ENCODE results near the gene ZMYM4. TPM values are rescaled to one million over a fixed set of nuclear protein-coding genes. Genes with fewer than 3 reads are reported as not detected.

The ZMYM4 gene
- total RNA-seq, 1 experiment from 2014 or later, result 60.3 TPM

- ChIA-PET POLR2A (no interaction called here), CTCF (interaction anchor here (0.9 kb wide), 1 partner anchor 122 kb away, joined by 3 read pairs; no protein-coding TSS in a partner anchor)
- no peaks in the 10 kb centered on the region for H3K27me3 Mint-ChIP-seq (ENCODE audit: low read depth)
- H3K27ac Mint-ChIP-seq, result no peak overlapping the region
- H3K9me3 Mint-ChIP-seq, result no peaks in the 10 kb centered on the region
- H3K36me3 Mint-ChIP-seq, result peaks cover 24% of the 10 kb centered on the region
- H3K4me3 Mint-ChIP-seq, result no peak overlapping the region
- TF ChIP-seq NFATC4 (CRISPR knock-in tag; IDR thresholded peaks at IDR 0.05) (no peak), FOXP1 (CRISPR knock-in tag; IDR thresholded peaks at IDR 0.05; ENCODE audit: borderline replicate concordance) (no peak), SMAD4 (CRISPR knock-in tag; IDR thresholded peaks at IDR 0.05) (no peak), MAX (CRISPR knock-in tag; IDR thresholded peaks at IDR 0.05) (no peak), KAT7 (CRISPR knock-in tag; IDR thresholded peaks at IDR 0.05; ENCODE audit: borderline replicate concordance) (no peak), CDX4 (CRISPR knock-in tag; IDR thresholded peaks at IDR 0.05; ENCODE audit: borderline replicate concordance) (no peak), ZBTB21 (CRISPR knock-in tag; IDR thresholded peaks at IDR 0.05; ENCODE audit: borderline replicate concordance) (no peak), E2F4 (CRISPR knock-in tag; IDR thresholded peaks at IDR 0.05; ENCODE audit: borderline replicate concordance, low read depth) (no peak)
- ATAC-seq, result no peak
- peaks cover 23% of the 10 kb centered on the region for H3K4me1 Mint-ChIP-seq
- DNase-seq (ENCODE audit: low spot score), result no peak
Observed at GRCh38 chr1:35428360-35428759, 159.9 kb downstream of the ZMYM4 start.

GRCh38 chr1:35430762-35431161 is 162.3 kb downstream of the ZMYM4 start:
- H3K4me3 Mint-ChIP-seq, result no peak overlapping the region
- no peaks in the 10 kb centered on the region for H3K9me3 Mint-ChIP-seq
- ChIA-PET POLR2A (no interaction called here), CTCF (no interaction called here)
- peaks cover 40% of the 10 kb centered on the region for H3K36me3 Mint-ChIP-seq
- ATAC-seq, result no peak
- peaks cover 20% of the 10 kb centered on the region for H3K4me1 Mint-ChIP-seq
- DNase-seq (ENCODE audit: low spot score), result no peak
- peak overlapping the region; percentile 18; the same call in 1 of the 2 replicates for H3K27ac Mint-ChIP-seq
- H3K27me3 Mint-ChIP-seq (ENCODE audit: low read depth), result no peaks in the 10 kb centered on the region
- TF ChIP-seq ZNF423 (CRISPR knock-in tag; IDR thresholded peaks at IDR 0.05) (no peak), ZNF396 (CRISPR knock-in tag; IDR thresholded peaks at IDR 0.05; ENCODE audit: borderline replicate concordance) (no peak), PRDM15 (CRISPR knock-in tag; IDR thresholded peaks at IDR 0.05) (no peak), ZSCAN18 (CRISPR knock-in tag; IDR thresholded peaks at IDR 0.05) (no peak), MYBL2 (CRISPR knock-in tag; IDR thresholded peaks at IDR 0.05) (no peak), ATF3 (CRISPR knock-in tag; conservative IDR thresholded peaks at IDR 0.05) (no peak), GRHL2 (CRISPR knock-in tag; IDR thresholded peaks at IDR 0.05; ENCODE audit: insufficient replicate concordance, severe bottlenecking) (no peak), SMAD4 (CRISPR knock-in tag; IDR thresholded peaks at IDR 0.05) (no peak), KAT7 (CRISPR knock-in tag; IDR thresholded peaks at IDR 0.05; ENCODE audit: borderline replicate concordance) (no peak), ESRRA (CRISPR knock-in tag; IDR thresholded peaks at IDR 0.05; ENCODE audit: borderline replicate concordance) (no peak), GTF2I (CRISPR knock-in tag; conservative IDR thresholded peaks at IDR 0.05) (no peak), ZNF281 (CRISPR knock-in tag; IDR thresholded peaks at IDR 0.05) (no peak), ATF1 (CRISPR knock-in tag; IDR thresholded peaks at IDR 0.05) (no peak), SP1 (CRISPR knock-in tag; conservative IDR thresholded peaks at IDR 0.05) (no peak), MLX (CRISPR knock-in tag; IDR thresholded peaks at IDR 0.05) (no peak), ZNF219 (CRISPR knock-in tag; IDR thresholded peaks at IDR 0.05; ENCODE audit: borderline replicate concordance) (no peak), TEAD4 (CRISPR knock-in tag; IDR thresholded peaks at IDR 0.05) (no peak), ZNF416 (CRISPR knock-in tag; IDR thresholded peaks at IDR 0.05) (no peak)

Measured in WTC11 (cell line).